H9 (cell line): ENCODE data around the gene CARHSP1. TPM values are rescaled to one million over a fixed set of nuclear protein-coding genes. Genes with fewer than 3 reads are reported as not detected.

ENCODE experiments used
- DNase-seq: peaks from one replicate; pipeline ENCODE4 v3.0.0-alpha.2; 2017
- H2AFZ ChIP-seq: one replicate; pipeline ENCODE4 v1.6.1; 2013; ENCODE audit warnings: mild to moderate bottlenecking, low read length, control low read depth, moderate library complexity
- H2AK5ac ChIP-seq: 2 replicates; pipeline ENCODE4 v1.6.1; 2013; ENCODE audit warnings: low read length, control low read depth, mixed read lengths; ENCODE audit not compliant: insufficient read length
- H2BK120ac ChIP-seq: one replicate; pipeline ENCODE4 v1.6.1; 2013; ENCODE audit warnings: low read depth, mild to moderate bottlenecking, low read length, control low read depth, inconsistent platforms; ENCODE audit not compliant: poor library complexity, severe bottlenecking
- H2BK12ac ChIP-seq: 2 replicates; pipeline ENCODE4 v1.6.1; 2013; ENCODE audit warnings: low read length, control low read depth, mixed read lengths, low read depth; ENCODE audit not compliant: insufficient read length
- H2BK15ac ChIP-seq: 2 replicates; pipeline ENCODE4 v1.6.1; 2013; ENCODE audit warnings: low read depth, low read length, control low read depth
- H2BK20ac ChIP-seq: one replicate; pipeline ENCODE4 v1.6.1; 2013; ENCODE audit warnings: low read depth, mild to moderate bottlenecking, low read length, control low read depth, inconsistent platforms; ENCODE audit not compliant: poor library complexity, severe bottlenecking
- H2BK5ac ChIP-seq: 2 replicates; pipeline ENCODE4 v1.6.1; 2013; ENCODE audit warnings: low read length, control low read depth, mixed read lengths; ENCODE audit not compliant: insufficient read length
- H3K14ac ChIP-seq: 2 replicates; pipeline ENCODE4 v1.6.1; 2013; ENCODE audit warnings: low read length, control low read depth; ENCODE audit not compliant: insufficient read depth
- H3K18ac ChIP-seq: 2 replicates; pipeline ENCODE4 v1.6.1; 2013; ENCODE audit warnings: low read depth, mild to moderate bottlenecking, mixed read lengths, low read length, control low read depth; ENCODE audit not compliant: insufficient read length
- H3K23ac ChIP-seq: 2 replicates; pipeline ENCODE4 v1.6.1; 2013; ENCODE audit warnings: low read length, control low read depth, mixed read lengths, low read depth; ENCODE audit not compliant: insufficient read length
- H3K23me2 ChIP-seq: 2 replicates; pipeline ENCODE4 v1.6.1; 2013; ENCODE audit warnings: low read depth, mild to moderate bottlenecking, mixed read lengths, low read length, control low read depth; ENCODE audit not compliant: insufficient read length, poor library complexity, severe bottlenecking
- H3K27ac ChIP-seq: 2 replicates; pipeline ENCODE4 v1.5.1; 2013; ENCODE audit warnings: low read length, control low read depth, mixed read lengths, low read depth; ENCODE audit not compliant: insufficient read length
- H3K27me3 ChIP-seq: 2 replicates; pipeline ENCODE4 v1.6.1; 2013; ENCODE audit warnings: low read length, control low read depth, inconsistent platforms; ENCODE audit not compliant: insufficient read depth
- H3K4ac ChIP-seq: 2 replicates; pipeline ENCODE4 v1.6.1; 2013; ENCODE audit warnings: low read depth, mild to moderate bottlenecking, control low read depth, inconsistent platforms, low read length, moderate library complexity
- H3K4me1 ChIP-seq: 2 replicates; pipeline ENCODE4 v1.6.1; 2013; ENCODE audit warnings: low read length, control low read depth, inconsistent platforms; ENCODE audit not compliant: insufficient read depth
- H3K4me2 ChIP-seq: 2 replicates; pipeline ENCODE4 v1.6.1; 2013; ENCODE audit warnings: low read length, control low read depth, mixed read lengths; ENCODE audit not compliant: insufficient read length, insufficient read depth
- H3K56ac ChIP-seq: 2 replicates; pipeline ENCODE4 v1.6.1; 2013; ENCODE audit warnings: low read depth, mild to moderate bottlenecking, mixed read lengths, low read length, control low read depth; ENCODE audit not compliant: insufficient read length
- H3K79me1 ChIP-seq: 2 replicates; pipeline ENCODE4 v1.6.1; 2013; ENCODE audit warnings: low read depth, mild to moderate bottlenecking, moderate library complexity, low read length, control low read depth, inconsistent platforms; ENCODE audit not compliant: insufficient read depth, poor library complexity, severe bottlenecking
- H3K79me2 ChIP-seq: 2 replicates; pipeline ENCODE4 v1.6.1; 2013; ENCODE audit warnings: low read length, control low read depth, inconsistent platforms; ENCODE audit not compliant: insufficient read depth
- H3K9ac ChIP-seq: 2 replicates; pipeline ENCODE4 v1.6.1; 2013; ENCODE audit warnings: low read length, control low read depth, mixed read lengths; ENCODE audit not compliant: insufficient read length; ENCODE audit errors: extremely low read depth
- H3K9me3 ChIP-seq: one replicate; pipeline ENCODE4 v1.6.1; 2013; ENCODE audit warnings: low read depth, low read length, inconsistent platforms; ENCODE audit not compliant: control insufficient read depth
- H3T11ph ChIP-seq: one replicate; pipeline ENCODE4 v1.6.1; 2013; ENCODE audit warnings: mild to moderate bottlenecking, low read length, control low read depth, inconsistent platforms
- H4K20me1 ChIP-seq: one replicate; pipeline ENCODE4 v1.6.1; 2013; ENCODE audit not compliant: control insufficient read depth, insufficient read length, insufficient read depth
- H4K5ac ChIP-seq: 2 replicates; pipeline ENCODE4 v1.6.1; 2013; ENCODE audit warnings: low read depth, mild to moderate bottlenecking, mixed read lengths, low read length, control low read depth; ENCODE audit not compliant: insufficient read length
- H4K8ac ChIP-seq: replicated peaks from 2 replicates; pipeline ENCODE4 v1.6.1; 2013; ENCODE audit warnings: low read length, control low read depth, mixed read lengths, low read depth; ENCODE audit not compliant: insufficient read length
- H4K91ac ChIP-seq: 2 replicates; pipeline ENCODE4 v1.6.1; 2013; ENCODE audit warnings: low read depth, mild to moderate bottlenecking, moderate library complexity, mixed read lengths, low read length, control low read depth; ENCODE audit not compliant: insufficient read length
- H3K27ac Mint-ChIP-seq, 3 experiments: 2 replicates in 2 of 3; 3 replicates in 1 of 3; pipeline ENCODE4 v1.8.0; 2020 to 2021; ENCODE audit warnings: mixed read lengths in 3 of 3, mild to moderate bottlenecking in 1 of 3, moderate library complexity in 1 of 3
- H3K27me3 Mint-ChIP-seq: 2 replicates; pipeline ENCODE4 v1.8.0; 2021; ENCODE audit warnings: low read depth, mild to moderate bottlenecking, moderate library complexity, mixed read lengths
- H3K36me3 Mint-ChIP-seq, 3 experiments: 2 replicates in 2 of 3; 3 replicates in 1 of 3; pipeline ENCODE4 v1.8.0; 2020 to 2021; ENCODE audit warnings: low read depth in 3 of 3, mixed read lengths in 3 of 3; ENCODE audit not compliant: insufficient read depth in 1 of 3
- H3K4me1 Mint-ChIP-seq, 2 experiments: 2 replicates each; pipeline ENCODE4 v1.8.0; 2020; ENCODE audit warnings: mixed read lengths in 2 of 2
- H3K4me3 Mint-ChIP-seq, 2 experiments: 2 replicates in 1 of 2; 3 replicates in 1 of 2; pipeline ENCODE4 v1.8.0; 2020 to 2021; ENCODE audit warnings: mild to moderate bottlenecking in 2 of 2, mixed read lengths in 2 of 2, moderate library complexity in 1 of 2
- H3K9me3 Mint-ChIP-seq, 2 experiments: 2 replicates in 1 of 2; 3 replicates in 1 of 2; pipeline ENCODE4 v1.8.0; 2020; ENCODE audit warnings: mild to moderate bottlenecking in 2 of 2, mixed read lengths in 2 of 2, moderate library complexity in 1 of 2
- WGBS: extraction: QIAGEN DNeasy Blood & Tissue Kit; methylation state at CpG from one replicate; pipeline ENCODE4 v1.1.7; 2013; ENCODE audit warnings: missing lambda C conversion rate, low lambda C conversion rate, mixed read lengths; ENCODE audit not compliant: insufficient read length; ENCODE audit errors: extremely low coverage; 5-methylcytosine and 5-hydroxymethylcytosine counted together
- total RNA-seq: library from RNA; stranded (reverse); gene quantifications from 2 replicates; pipeline ENCODE4 v1.2.1, GENCODE V29; 2021
- TF ChIP-seq, protein P1 (sequence below): fragments of 200-600 bp; sonication (generic); conservative IDR thresholded peaks from 3 replicates; pipeline ENCODE4 v1.8.0; 2021; ENCODE audit warnings: antibody characterized with exemption, mild to moderate bottlenecking

CARHSP1 gene
- total RNA-seq, 1 experiment from 2014 or later, result 194 TPM

DNA sequence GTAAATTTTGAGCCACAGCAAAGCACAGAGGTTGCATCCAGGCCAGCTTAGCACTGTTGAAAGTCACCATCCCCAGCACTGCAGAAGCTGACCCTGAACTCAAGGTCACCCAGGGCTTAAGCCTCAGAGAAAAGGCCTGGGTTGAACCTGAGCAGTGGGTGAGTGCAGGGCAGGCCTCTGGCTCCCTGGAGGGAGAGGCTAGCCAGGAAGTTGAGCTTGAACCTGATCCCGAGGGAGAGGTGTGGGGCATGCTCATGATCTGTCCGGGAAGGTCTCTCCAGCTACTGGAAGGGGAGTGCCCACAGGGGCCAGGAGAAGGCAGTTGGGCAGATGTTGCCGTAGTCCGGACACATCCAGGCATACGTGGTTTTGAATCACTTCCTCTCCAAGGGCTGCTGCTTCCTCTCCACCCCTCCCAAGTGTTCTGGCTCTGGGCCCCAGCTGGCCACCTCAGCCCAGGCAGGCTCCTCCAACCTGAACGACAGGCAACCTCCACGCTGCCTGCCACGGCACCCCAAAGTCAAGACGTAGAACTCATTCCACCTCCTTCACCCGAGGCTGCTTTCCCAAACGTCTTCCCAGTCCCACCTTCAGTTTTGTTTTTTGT lies 18.4 kb downstream of the CARHSP1 start:
- TF ChIP-seq, protein P1, sequence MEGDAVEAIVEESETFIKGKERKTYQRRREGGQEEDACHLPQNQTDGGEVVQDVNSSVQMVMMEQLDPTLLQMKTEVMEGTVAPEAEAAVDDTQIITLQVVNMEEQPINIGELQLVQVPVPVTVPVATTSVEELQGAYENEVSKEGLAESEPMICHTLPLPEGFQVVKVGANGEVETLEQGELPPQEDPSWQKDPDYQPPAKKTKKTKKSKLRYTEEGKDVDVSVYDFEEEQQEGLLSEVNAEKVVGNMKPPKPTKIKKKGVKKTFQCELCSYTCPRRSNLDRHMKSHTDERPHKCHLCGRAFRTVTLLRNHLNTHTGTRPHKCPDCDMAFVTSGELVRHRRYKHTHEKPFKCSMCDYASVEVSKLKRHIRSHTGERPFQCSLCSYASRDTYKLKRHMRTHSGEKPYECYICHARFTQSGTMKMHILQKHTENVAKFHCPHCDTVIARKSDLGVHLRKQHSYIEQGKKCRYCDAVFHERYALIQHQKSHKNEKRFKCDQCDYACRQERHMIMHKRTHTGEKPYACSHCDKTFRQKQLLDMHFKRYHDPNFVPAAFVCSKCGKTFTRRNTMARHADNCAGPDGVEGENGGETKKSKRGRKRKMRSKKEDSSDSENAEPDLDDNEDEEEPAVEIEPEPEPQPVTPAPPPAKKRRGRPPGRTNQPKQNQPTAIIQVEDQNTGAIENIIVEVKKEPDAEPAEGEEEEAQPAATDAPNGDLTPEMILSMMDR, result no peak
- H2BK120ac ChIP-seq, result no peak overlapping the region
- H3T11ph ChIP-seq, result no peak overlapping the region
- H2BK20ac ChIP-seq, result no peak overlapping the region
- no peaks in the 10 kb centered on the region for H3K27me3 ChIP-seq
- H3K18ac ChIP-seq, result no peak overlapping the region
- H3K4me3 Mint-ChIP-seq, result no peak overlapping the region
- H4K20me1 ChIP-seq, result peaks cover 6% of the 10 kb centered on the region
- no peaks in the 10 kb centered on the region for H3K79me1 ChIP-seq
- no peak overlapping the region for H3K9ac ChIP-seq
- H3K56ac ChIP-seq, result no peak overlapping the region
- no peak overlapping the region for H3K4ac ChIP-seq
- peak; percentile 30 for DNase-seq
- no peak overlapping the region for H3K4me2 ChIP-seq
- H3K36me3 Mint-ChIP-seq, result peaks cover 28 to 92% (median 60%) of the 10 kb centered on the region in 3 experiments
- no peaks in the 10 kb centered on the region; the same call in 1 of the 2 replicates for H3K27me3 Mint-ChIP-seq
- H4K5ac ChIP-seq, result no peak overlapping the region
- no peak overlapping the region for H4K8ac ChIP-seq
- no peaks in the 10 kb centered on the region for H3K23me2 ChIP-seq
- H3K9me3 ChIP-seq, result no peaks in the 10 kb centered on the region
- peak overlapping the region; percentile 19 to 92 (median 68); a peak in 4 of 7 replicates for H3K27ac Mint-ChIP-seq
- no peak overlapping the region for H2AFZ ChIP-seq
- H2BK12ac ChIP-seq, result no peak overlapping the region
- H3K79me2 ChIP-seq, result no peaks in the 10 kb centered on the region
- no CpG with 5 or more reads among the region's 11 CpGs for WGBS
- H2BK5ac ChIP-seq, result no peak overlapping the region
- H3K9me3 Mint-ChIP-seq, result no peaks in the 10 kb centered on the region; a peak in 1 of 5 replicates
- no peak overlapping the region for H2AK5ac ChIP-seq
- no peak overlapping the region for H4K91ac ChIP-seq
- H3K27ac ChIP-seq, result no peak overlapping the region
- no peak overlapping the region for H3K14ac ChIP-seq
- H2BK15ac ChIP-seq, result no peak overlapping the region
- H3K23ac ChIP-seq, result no peak overlapping the region
- H3K4me1 ChIP-seq, result no peaks in the 10 kb centered on the region
- H3K4me1 Mint-ChIP-seq, result peaks cover 27 to 33% of the 10 kb centered on the region in 2 experiments
